HUES48 (cell line): Measurements from ENCODE around the gene PTH1R.

ENCODE experiments used
- H3K27ac ChIP-seq: one replicate; pipeline ENCODE4 v1.7.0; 2013; ENCODE audit warnings: low read depth, low read length, inconsistent platforms
- H3K27me3 ChIP-seq: 2 replicates; pipeline ENCODE4 v1.6.1; 2013; ENCODE audit warnings: mild to moderate bottlenecking, low read length; ENCODE audit not compliant: control insufficient read depth, insufficient read depth
- H3K36me3 ChIP-seq: 2 replicates; pipeline ENCODE4 v1.6.1; 2013; ENCODE audit warnings: low read length; ENCODE audit not compliant: control insufficient read depth, insufficient read depth
- H3K4me1 ChIP-seq: 2 replicates; pipeline ENCODE4 v1.6.1; 2013; ENCODE audit warnings: mild to moderate bottlenecking, low read length; ENCODE audit not compliant: control insufficient read depth, insufficient read depth
- H3K4me3 ChIP-seq: 2 replicates; pipeline ENCODE4 v1.5.1; 2013; ENCODE audit warnings: mild to moderate bottlenecking, low read depth, low read length
- H3K9ac ChIP-seq: 2 replicates; pipeline ENCODE4 v1.6.1; 2013; ENCODE audit warnings: mild to moderate bottlenecking, low read depth, low read length, moderate library complexity
- H3K9me3 ChIP-seq: 2 replicates; pipeline ENCODE4 v1.6.1; 2013; ENCODE audit warnings: low read length; ENCODE audit not compliant: control insufficient read depth, insufficient read depth

Gene PTH1R

GRCh38 chr3:46926871-46927717 lies 49.6 kb downstream of the PTH1R start:
- H3K9ac ChIP-seq, result no peak overlapping the region
- H3K27ac ChIP-seq, result no peak overlapping the region
- peaks cover 61% of the 10 kb centered on the region for H3K36me3 ChIP-seq

GRCh38 chr3:46927718-46928073 lies 50.2 kb downstream of the PTH1R start:
- Histone ChIP-seq H3K27ac (no peak overlapping the region), H3K9ac (no peak overlapping the region), H3K27me3 (no peaks in the 10 kb centered on the region), H3K36me3 (peaks cover 55% of the 10 kb centered on the region), H3K4me1 (peaks cover 6% of the 10 kb centered on the region; the same call in 1 of the 2 replicates), H3K9me3 (no peaks in the 10 kb centered on the region), H3K4me3 (no peak overlapping the region)

More at GRCh38 chr3:46926871-46927717, 49.6 kb downstream of the PTH1R start:
- Histone ChIP-seq H3K4me1 (peaks cover 5% of the 10 kb centered on the region; the same call in 1 of the 2 replicates), H3K4me3 (no peak overlapping the region), H3K9me3 (no peaks in the 10 kb centered on the region), H3K27me3 (no peaks in the 10 kb centered on the region)

- Histone ChIP-seq H3K27ac (no peak overlapping the region), H3K27me3 (no peaks in the 10 kb centered on the region), H3K4me1 (peaks cover 6% of the 10 kb centered on the region; the same call in 1 of the 2 replicates), H3K4me3 (no peak overlapping the region), H3K9me3 (no peaks in the 10 kb centered on the region), H3K36me3 (peaks cover 50% of the 10 kb centered on the region), H3K9ac (no peak overlapping the region)
Measured at GRCh38 chr3:46928282-46928681, 50.8 kb downstream of the PTH1R start.

- H3K27ac ChIP-seq, result no peak overlapping the region
- no peaks in the 10 kb centered on the region for H3K9me3 ChIP-seq
- peaks cover 6% of the 10 kb centered on the region; the same call in 1 of the 2 replicates for H3K4me1 ChIP-seq
- H3K36me3 ChIP-seq, result peaks cover 40% of the 10 kb centered on the region
- H3K9ac ChIP-seq, result no peak overlapping the region
- no peak overlapping the region for H3K4me3 ChIP-seq
- no peaks in the 10 kb centered on the region for H3K27me3 ChIP-seq
Measured at GRCh38 chr3:46929324-46929723, 51.8 kb downstream of the PTH1R start.

GRCh38 chr3:46930166-46930944 lies 52.8 kb downstream of the PTH1R start:
- no peaks in the 10 kb centered on the region for H3K9me3 ChIP-seq
- no peaks in the 10 kb centered on the region for H3K27me3 ChIP-seq
- no peak overlapping the region for H3K4me3 ChIP-seq
- H3K4me1 ChIP-seq, result peaks cover 12% of the 10 kb centered on the region
- no peak overlapping the region for H3K27ac ChIP-seq
- no peak overlapping the region for H3K9ac ChIP-seq
- peaks cover 40% of the 10 kb centered on the region for H3K36me3 ChIP-seq

GRCh38 chr3:46930945-46931403 lies 53.5 kb downstream of the PTH1R start:
- H3K27ac ChIP-seq, result no peak overlapping the region
- no peaks in the 10 kb centered on the region for H3K27me3 ChIP-seq
- peaks cover 17% of the 10 kb centered on the region for H3K4me1 ChIP-seq
- peaks cover 37% of the 10 kb centered on the region for H3K36me3 ChIP-seq
- no peak overlapping the region for H3K9ac ChIP-seq
- H3K4me3 ChIP-seq, result no peak overlapping the region
- H3K9me3 ChIP-seq, result no peaks in the 10 kb centered on the region

GRCh38 chr3:46931631-46932331 lies 54.3 kb downstream of the PTH1R start:
- no peak overlapping the region for H3K27ac ChIP-seq
- no peak overlapping the region for H3K4me3 ChIP-seq
- no peaks in the 10 kb centered on the region for H3K9me3 ChIP-seq
- no peaks in the 10 kb centered on the region for H3K27me3 ChIP-seq
- H3K4me1 ChIP-seq, result peaks cover 20% of the 10 kb centered on the region
- H3K36me3 ChIP-seq, result peaks cover 37% of the 10 kb centered on the region
- no peak overlapping the region for H3K9ac ChIP-seq

GRCh38 chr3:46932455-46933225 lies 55.1 kb downstream of the PTH1R start:
- Histone ChIP-seq H3K9ac (no peak overlapping the region), H3K9me3 (no peaks in the 10 kb centered on the region), H3K4me3 (no peak overlapping the region), H3K27ac (no peak overlapping the region), H3K4me1 (peaks cover 20% of the 10 kb centered on the region), H3K27me3 (no peaks in the 10 kb centered on the region), H3K36me3 (peaks cover 33% of the 10 kb centered on the region)

- Histone ChIP-seq H3K36me3 (peaks cover 33% of the 10 kb centered on the region), H3K4me3 (no peak overlapping the region), H3K27me3 (no peaks in the 10 kb centered on the region), H3K4me1 (peaks cover 20% of the 10 kb centered on the region), H3K9ac (no peak overlapping the region), H3K27ac (no peak overlapping the region), H3K9me3 (no peaks in the 10 kb centered on the region)
Measured at GRCh38 chr3:46933261-46933660, 55.7 kb downstream of the PTH1R start.

GRCh38 chr3:46934072-46934471 lies 56.6 kb downstream of the PTH1R start:
- H3K4me1 ChIP-seq, result peaks cover 20% of the 10 kb centered on the region
- no peaks in the 10 kb centered on the region for H3K27me3 ChIP-seq
- H3K27ac ChIP-seq, result no peak overlapping the region
- peaks cover 38% of the 10 kb centered on the region for H3K36me3 ChIP-seq
- no peak overlapping the region for H3K9ac ChIP-seq
- no peak overlapping the region for H3K4me3 ChIP-seq
- no peaks in the 10 kb centered on the region for H3K9me3 ChIP-seq
